ENCODE results near the gene PPP1R3C.

DNA sequence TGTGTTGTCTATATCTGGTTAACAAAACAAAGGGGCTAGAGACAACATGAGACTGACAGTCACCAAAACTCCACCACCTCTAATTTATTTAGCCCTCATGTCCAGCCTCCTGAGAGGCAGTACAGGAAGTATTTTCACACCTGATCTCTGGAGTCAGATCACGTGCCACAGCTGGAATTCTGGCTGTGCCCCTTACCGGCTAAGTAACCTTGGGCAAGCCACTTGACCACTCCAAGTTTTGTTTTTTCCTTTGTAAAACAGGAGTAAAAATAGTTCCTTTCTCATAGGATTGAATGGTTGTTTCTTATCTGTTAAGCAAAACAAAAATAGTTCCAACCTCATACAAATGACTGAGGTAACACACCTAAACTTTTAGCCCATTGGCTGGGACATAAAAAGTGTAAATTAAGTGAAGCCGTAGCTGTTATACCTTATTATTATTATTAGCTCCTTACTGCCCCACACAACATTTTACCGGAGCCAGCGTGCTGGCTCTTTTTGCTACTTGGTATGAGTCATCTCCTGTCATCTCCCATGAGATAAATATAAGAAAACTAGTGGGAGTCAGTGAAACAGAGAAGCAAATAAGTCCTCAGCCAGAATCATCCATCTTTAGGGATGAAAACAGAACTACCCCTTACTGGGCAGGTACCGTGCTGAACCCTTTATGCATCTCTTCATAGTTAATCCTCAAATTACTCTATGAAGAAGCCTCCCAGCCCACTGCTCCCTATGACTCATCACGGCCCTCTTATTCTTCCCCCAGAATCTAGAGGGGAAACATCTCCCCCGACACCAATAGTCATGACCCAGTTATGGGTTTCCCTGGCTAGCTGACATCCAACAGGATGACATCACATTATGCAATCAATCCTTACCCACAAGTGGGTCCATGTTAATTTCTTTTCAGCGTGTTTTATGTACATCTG is 44.9 kb downstream of the PPP1R3C start:
- no peak for TF ChIP-seq YY1 (IDR thresholded peaks at IDR 0.05; ENCODE audit: insufficient read depth, insufficient read length)
- no peak for TF ChIP-seq SUZ12 (IDR thresholded peaks at IDR 0.05; ENCODE audit: extremely low read depth, insufficient read depth, insufficient read length)
- TF ChIP-seq ZNF274 (IDR thresholded peaks at IDR 0.05; ENCODE audit: low read depth, low read length), result no peak
